ENCODE results near the gene KCTD11.

The KCTD11 gene

DNA sequence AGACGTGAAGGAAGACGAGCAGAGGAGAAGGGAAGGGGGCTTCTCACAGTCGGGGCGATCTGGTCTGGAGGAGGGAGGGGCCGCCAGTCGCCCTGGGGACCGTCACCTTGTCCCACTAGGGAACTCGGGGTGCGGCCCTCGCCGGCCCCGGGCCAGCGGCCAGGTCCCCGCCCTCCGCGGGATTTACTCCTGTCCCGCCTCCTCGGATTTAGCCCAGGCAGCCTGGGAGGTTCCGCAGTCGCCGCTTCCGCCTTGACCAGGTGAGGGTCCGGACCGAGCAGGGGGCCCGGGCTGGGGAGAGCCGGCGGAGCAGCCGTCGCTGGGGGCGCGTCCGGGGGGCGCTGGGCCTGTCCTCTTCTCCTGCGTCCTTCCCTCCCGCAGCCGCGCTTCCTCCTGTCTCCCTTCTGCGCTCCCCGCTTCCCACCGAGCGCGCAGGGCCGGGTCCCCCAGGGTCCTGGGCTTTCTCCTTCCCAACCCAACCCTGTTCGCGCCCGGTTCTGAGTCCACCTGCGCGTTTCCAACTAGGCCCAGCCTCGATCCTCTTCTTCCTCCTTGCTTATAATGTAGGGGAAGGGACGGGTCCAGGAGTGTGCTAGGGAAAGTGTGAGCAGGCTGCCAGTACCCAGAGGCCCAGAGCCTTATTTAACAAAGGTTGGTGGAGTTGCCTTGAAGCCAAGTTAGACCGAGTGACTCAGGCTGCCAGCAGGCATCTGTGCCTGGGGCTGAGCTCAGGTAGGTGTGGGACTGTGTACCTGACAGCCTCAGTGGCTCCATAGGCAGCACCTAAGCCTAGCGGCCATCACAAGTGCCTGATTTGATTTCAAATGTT lies 29.1 kb downstream of the KCTD11 start, which contains the start of gene TNK1:
Gene TNK1 (plus strand): TSS at position 235 of the 829 bp plus-strand sequence. CDS start 1,838 bp downstream, outside the sequence.
- no peak for DNase-seq

- no peak for DNase-seq
Measured at GRCh38 chr17:7382901-7383300, 30.9 kb downstream of the KCTD11 start.

DNA sequence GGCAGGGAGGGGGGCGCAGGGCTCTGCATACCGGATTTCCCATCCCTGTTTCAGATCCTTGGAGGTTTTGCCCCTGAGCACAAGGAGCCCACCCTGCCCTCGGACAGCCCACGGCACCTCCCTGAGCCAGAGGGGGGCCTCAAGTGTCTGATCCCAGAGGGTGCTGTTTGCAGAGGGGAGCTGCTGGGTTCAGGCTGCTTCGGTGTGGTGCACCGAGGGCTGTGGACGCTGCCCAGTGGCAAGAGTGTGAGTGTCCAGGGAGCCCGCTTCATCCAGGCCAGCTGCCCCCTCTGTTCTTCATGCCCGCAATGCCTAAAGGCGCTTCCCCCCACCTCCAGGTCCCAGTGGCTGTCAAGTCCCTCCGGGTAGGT lies 31.4 kb downstream of the KCTD11 start:
- DNase-seq: no peak

DNA sequence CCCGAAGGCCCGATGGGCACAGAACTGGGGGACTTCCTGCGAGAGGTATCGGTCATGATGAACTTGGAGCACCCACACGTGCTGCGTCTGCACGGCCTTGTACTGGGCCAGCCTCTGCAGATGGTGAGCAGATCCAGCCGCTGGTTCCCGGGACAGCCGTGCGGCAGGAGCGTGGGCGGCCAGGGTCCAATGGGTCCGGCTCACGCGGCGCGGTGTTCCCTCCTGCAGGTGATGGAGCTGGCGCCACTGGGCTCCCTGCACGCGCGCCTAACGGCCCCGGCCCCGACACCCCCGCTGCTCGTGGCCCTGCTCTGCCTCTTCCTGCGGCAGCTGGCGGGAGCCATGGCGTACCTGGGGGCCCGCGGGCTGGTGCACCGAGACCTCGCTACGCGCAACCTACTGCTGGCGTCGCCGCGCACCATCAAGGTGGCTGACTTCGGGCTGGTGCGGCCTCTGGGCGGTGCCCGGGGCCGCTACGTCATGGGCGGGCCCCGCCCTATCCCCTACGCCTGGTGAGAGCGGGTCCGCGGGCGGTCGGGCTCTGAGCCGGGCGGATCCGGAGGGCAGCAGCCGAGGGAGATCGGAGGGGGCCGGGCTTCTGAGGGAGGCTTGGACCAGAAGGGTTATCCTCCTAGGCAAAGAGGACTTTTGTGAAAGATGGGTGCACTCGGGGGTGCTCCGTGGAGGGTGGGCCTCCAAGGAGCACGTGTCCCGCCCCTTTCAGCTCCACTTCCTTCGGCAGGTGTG lies 32.0 kb downstream of the KCTD11 start:
- peak; percentile 85 for DNase-seq

DNA sequence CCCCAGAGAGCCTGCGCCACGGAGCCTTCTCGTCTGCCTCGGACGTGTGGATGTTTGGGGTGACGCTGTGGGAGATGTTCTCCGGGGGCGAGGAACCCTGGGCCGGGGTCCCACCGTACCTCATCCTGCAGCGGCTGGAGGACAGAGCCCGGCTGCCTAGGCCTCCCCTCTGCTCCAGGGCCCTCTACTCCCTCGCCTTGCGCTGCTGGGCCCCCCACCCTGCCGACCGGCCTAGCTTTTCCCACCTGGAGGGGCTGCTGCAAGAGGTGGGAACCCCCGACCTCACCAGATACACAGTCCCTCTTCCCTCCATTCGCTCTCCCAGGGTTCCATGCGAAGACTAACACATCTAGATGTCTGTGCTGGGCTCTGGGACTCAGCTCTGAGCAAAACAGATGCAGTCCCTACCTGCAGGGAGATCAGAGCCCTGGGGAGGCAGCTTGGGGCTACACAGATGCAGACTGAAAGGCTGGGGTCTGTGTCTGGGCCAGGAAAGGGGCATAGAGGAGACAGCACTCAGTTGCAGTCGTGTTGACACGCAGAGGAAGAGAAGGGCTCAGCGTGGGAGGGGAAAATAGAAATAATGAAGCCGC lies 32.6 kb downstream of the KCTD11 start:
- no peak for DNase-seq

DNA sequence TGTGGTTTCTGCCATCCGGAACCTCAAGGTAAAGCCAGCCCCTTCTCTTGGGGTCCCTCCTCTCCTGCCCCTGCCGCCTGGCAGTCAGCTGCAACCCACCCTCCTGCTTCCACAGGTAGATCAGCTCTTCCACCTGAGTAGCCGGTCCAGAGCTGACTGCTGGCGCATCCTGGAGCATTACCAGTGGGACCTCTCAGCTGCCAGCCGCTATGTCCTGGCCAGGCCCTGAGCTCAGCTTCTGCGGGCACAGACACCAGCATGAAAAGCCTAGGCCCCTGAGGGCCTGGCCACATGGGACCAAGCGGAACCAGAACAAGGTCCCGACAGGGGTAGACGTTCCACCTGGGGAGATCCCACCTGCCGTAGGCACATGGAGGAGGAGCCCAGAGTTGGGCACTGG lies 36.9 kb downstream of the KCTD11 start:
- no peak for DNase-seq

- DNase-seq: no peak
Measured at GRCh38 chr17:7389924-7390910, 38.3 kb downstream of the KCTD11 start.

- no peak for DNase-seq
Measured at GRCh38 chr17:7391307-7391706, 39.3 kb downstream of the KCTD11 start.

DNA sequence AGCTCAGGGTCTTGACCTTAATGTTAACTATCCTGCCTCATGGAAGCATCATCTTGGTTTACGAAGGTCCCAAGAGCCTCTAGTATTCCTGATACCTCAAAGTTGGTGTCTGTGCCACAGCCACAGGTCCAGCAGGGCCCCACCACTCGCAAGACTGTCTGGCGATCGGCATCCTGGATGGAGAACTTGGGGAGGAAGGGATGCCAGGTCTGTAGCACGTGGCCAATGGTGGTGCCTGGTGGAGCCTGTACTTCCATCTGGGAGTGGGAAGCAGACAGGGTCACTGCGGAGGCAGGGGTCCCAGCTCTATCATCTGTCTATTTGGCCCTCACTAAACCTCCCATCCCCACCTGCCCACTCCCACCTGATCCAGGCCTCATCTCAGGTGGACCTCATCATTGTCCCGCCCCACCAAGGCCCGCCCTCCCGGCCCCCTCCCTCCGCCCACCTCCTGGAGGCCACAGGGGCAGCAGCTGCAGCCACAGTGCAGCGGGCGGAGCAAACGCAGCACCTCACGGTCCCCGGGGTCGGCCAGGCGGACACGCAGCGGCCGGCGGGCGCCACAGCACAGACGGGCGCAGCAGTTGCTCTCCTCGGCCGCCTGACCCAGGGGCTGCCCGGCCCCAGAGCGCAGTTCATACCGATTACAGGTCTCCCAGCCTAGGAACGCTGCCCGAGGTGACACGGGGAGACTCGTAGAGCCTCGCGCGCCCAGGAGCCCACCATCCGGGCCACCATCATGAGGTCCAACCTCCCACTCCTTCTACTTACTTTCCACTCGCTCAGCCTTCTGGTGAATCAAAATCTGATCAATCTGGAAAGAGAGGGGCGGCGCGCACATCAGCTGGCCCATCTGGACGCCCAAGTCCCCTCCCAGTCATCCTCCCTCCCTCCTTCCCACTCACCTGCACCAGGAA lies 41.0 kb downstream of the KCTD11 start:
- no peak for DNase-seq

GRCh38 chr17:7393613-7394451 lies 41.9 kb downstream of the KCTD11 start:
- peak; percentile 81 for DNase-seq

GRCh38 chr17:7394452-7395191 lies 42.7 kb downstream of the KCTD11 start, which contains the start of gene PLSCR3:
Gene PLSCR3 (minus strand): TSS chr17:7394525. CDS start chr17:7394110, 415 bp downstream.
- DNase-seq: peak; percentile 83

- DNase-seq: no peak
Measured at GRCh38 chr17:7396147-7396546, 44.2 kb downstream of the KCTD11 start.

GRCh38 chr17:7398612-7399011 lies 46.6 kb downstream of the KCTD11 start:
- DNase-seq: no peak

DNA sequence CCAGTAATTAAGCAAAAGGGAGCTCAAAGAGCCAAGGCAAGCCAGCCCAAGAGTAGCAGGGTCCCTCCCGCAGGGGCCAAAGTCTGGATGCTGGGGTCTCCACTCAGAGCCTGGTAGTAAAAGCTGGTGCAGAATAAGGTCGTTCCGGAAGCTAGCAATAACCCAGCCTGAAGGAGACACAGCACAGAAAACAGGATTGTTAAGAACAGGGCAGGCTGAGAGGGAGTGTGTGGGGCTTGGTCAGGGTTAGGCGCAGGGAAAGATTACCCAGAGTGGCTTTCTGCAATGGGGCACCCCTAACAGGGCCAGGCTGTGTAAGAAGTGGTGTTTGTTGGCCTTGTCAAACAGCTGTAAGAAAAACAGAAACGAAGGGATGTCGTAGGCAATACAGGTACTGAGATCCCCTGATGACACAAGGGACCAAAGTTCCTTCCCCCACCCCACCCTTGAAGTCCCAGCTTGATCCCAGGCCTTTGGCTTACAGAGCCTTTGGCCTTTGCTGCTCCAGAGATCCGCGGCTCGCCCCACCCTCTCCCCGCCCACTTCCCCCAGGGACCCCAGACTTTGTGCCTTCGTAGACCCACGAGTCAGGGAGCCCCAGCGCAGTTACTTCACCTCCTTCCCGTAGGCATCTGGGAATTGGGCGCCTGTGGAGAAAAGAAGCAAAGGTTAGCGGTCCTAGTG lies 51.2 kb downstream of the KCTD11 start:
- DNase-seq: peak; percentile 21

DNA sequence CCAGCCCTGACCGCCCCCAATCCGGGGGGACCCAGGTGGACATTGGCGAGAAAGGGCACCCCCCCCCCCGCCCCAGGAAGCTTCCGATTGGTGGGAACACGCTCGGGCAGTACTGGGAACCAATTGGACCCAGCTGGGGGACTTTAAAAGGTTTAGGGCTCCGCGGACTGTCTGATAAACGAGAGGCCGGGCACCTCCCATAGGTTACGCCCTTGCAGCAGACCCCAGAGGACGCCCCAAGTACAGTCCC lies 51.7 kb downstream of the KCTD11 start:
- DNase-seq: no peak

- DNase-seq: peak; percentile 98
Measured at GRCh38 chr17:7403977-7404736, 52.2 kb downstream of the KCTD11 start, which contains the start of gene TMEM256. Gene TMEM256 (minus strand): TSS chr17:7404097. CDS start chr17:7404084, 13 bp downstream.
